GM21786 (cell line): Measurements from ENCODE around the gene LIN54.

ENCODE experiments used
- ATAC-seq: cut with Tn5 transposase; IDR thresholded peaks from one replicate; pipeline ENCODE4 v1.9.1; 2021; ENCODE audit not compliant: unreplicated experiment

Gene LIN54

DNA sequence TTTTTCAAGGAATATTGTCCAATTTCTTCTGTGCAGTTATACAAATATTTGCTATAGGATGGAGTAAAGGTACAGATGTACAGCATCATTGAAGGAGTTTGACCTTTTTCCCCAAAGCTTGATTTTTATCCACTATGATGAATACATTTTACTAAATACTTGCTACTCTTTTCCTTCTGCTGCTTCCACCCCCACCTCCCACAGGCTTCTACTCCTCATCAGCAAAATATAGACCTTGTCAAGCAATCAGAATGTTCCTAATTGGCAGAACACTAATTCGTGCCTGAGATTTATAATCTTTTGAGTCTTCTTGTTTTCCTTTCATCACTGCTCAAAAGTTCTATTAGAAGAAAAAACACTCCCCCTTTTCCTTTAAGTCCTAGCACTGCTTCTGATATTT lies 113.9 kb downstream of the LIN54 start:
- ATAC-seq: no peak

DNA sequence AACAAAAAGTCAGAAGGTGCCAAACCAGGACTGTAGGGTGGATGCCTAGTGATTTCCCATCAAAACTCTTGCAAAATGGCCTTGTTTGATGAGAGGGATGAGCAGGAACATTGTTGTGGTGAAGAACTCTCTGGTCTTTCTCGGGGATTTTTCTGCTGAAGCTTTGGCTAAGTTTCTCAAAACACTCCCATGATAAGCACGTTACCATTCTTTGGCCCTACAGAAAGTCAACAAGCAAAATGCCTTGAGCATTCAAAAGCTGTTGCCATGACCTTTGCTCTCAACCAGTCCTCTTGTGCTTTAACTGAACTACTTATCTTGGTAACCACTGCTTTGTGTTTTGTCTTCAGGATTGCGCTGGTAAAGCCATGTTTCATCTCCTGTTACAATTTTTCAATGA lies 116.7 kb downstream of the LIN54 start:
- ATAC-seq: no peak

DNA sequence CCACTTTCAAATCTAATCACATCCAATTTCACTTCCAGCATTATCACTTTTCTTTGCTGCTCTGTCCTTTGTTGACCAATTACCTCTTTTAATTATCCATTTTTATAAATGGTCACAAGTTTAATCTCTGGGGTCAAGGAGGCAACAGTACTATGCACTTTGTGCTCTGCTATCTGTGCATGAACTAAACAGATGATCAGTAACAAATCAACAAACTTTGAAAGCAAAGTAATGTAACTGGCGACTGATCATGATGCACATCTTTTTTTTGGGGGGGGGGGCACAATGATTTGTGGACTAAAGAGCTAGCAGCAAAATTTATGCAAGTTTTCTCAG lies 118.2 kb downstream of the LIN54 start:
- ATAC-seq: no peak

DNA sequence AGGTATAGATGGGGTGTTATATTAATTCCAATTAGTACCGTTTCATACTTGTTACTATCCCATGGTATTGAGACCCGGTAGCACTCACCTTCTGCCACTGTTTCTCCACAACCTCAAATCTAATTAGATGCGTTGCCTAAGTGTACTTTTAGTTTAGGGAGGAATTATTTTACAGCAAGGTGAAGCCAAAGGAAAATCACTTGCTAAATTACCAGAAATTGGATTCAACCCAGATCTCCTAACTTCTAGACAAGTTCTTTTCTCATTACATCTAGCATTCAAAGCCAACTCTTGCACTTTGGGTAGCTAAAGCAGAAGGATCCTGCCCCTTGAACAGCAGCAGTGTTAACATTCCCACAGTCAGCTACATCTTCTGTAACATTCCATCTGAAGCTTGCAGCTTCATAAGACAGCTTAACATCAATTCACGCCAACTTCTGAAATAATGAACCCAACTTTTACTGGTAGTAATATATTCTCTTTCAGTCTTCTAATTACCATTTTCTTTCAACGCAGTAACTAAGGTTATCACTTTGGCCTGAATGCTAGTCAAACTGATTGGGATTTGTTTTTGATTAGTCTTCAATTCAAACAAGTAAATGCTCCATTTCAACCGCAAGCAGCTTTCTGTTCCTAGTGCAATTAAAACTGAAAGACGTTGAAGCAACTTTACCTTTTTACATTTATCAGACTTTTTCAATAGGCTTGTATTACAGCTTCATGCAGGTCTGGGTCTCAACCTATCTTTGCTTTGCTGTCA lies 118.7 kb downstream of the LIN54 start:
- no peak for ATAC-seq

DNA sequence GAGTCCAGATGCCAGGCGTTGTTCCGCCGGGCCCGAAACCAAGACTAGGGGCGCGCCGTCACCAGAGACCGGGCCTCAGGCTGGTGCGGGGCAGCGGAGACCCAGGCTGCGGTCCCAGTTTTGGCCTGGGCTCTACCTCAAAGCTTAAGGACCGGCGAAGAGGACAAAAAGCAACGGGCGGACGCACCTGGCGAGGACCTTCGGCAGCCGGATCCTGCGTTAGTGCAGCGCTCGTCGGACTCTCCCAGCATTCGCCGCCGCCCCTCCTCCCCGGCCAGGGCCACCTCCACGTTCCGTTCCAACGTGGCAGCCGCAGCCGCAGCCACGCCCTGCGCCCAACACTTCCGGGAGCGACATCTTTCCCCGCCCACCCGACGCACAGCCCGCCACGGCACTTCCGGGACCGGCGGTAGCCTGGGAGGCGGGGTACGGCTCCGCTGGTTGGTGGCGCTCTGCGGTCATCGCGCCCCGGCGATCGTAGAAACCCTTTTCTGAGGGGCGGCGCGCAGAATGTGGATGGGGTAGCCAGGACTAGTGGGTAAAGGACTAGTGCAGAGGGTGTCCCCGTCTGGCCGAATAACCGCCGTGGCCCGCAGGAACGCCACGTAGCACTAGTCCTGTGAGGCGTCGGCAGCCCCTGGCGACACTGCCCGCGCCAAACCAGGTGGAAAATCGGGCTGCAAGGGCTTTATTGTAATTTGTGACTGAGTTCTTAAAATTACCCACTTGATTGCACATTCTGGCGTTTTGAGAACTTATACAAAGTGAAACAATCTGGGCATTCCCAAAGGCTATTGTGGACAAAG lies 119.5 kb downstream of the LIN54 start, which contains the start of gene SEC31A:
Gene SEC31A, minus strand, starts transcription at position 253 of the 806 bp plus-strand sequence. CDS start 9,217 bp downstream, outside the sequence.
- peak; percentile 87 for ATAC-seq

DNA sequence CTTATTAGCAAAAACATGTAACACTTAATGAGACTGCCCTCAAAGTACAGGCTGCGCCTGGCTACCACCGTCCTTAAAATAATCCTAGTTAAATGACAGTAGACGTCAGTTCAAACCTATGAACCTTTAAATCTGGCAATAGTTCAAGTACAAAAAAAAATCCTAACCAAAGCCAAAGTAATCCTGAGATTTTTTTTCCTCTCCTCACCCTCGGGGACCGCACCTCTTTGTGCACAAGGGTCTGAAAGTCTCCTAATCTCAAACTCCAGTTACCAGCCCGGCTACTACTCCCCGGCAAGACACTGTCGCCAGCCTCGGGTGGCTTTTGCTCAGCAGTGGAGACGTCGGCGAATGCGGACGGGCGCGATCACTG lies 120.1 kb downstream of the LIN54 start:
- no peak for ATAC-seq

DNA sequence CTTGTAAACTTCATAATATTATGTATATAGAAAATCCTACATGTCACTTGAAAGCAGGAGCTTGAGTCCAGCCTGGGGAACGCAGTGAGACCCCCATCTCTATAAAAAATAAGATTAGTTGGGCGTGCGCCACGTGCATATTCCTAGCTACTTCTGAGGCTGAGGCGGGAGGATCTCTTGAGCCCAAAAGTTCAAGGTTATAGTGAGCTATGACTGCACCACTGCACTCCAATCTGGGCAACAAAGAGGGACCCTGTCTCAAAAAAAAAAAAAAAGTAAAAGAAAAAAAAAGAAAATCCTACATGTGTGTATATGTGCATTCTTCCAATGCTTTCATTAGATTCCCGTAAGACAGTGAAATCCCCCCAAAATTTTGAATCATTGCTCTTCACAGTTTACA lies 121.3 kb downstream of the LIN54 start:
- ATAC-seq: no peak

DNA sequence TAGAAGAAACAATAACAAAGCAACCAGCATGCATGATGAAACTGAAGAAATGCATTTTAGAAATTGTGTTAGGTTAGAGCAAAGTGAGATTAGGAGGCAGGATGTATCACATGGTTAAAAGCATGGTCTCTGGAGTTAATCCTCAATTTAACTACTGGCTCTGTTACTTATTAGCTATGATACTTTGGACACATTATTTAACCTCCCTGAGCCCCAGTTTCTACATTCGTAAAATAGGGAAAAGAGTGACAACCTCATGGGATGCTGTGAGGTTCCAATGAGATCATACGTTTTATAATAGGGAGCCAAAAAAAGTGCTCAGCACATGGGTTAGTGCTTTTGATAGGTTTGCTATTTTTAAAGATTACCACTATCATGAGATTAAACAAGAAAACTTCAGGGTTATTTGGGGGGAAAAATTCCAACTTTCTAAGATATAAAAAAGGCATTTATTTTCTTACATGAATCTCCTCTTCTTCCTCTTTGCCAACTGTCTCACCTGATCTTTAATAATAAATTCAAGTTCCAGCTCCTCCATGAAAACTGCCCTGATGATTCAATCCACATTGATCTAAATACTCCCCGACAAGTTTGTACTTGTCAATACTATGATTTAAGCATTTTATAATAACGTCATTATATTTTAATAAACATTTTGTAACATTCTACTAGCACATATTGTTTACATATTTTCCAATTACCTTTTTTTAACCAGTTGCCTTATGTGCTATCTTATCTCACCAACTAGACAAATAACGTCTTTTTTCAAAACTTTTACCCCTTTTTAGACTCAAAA lies 124.3 kb downstream of the LIN54 start:
- no peak for ATAC-seq

DNA sequence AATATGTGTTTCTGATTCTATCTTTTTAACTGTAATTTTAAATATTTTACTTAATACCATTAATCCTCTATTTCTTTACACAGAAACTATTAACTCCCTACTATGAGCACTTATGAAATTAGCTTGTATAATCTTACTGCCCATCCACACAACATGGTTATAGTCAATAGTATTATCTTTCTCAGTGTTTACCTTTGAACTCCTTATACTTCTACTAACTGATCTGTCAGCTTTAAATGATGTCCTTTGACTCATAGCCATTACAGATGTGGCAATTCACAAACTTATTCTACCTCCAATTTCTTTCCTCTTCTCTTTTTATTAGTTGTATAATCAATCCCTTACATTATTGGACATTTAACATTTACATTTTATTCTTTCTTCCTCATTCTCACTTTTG lies 125.2 kb downstream of the LIN54 start:
- ATAC-seq: no peak
